H1 (cell line): ENCODE measurements around the gene DOCK1. TPM values are rescaled to one million over a fixed set of nuclear protein-coding genes. Genes with fewer than 3 reads are reported as not detected.

Experiments used
- CTCF ChIA-PET: fragments of 300-600 bp; sonication (Branson Sonifier 250); formaldehyde crosslinking; loops from one replicate; lab custom pipeline; 2021; ENCODE audit not compliant: partially characterized antibody; lab: Charles Lee
- POLR2A ChIA-PET: fragments of 300-600 bp; sonication (Branson Sonifier 250); formaldehyde crosslinking; loops from one replicate; lab custom pipeline; 2021; ENCODE audit warnings: inconsistent platforms; ENCODE audit not compliant: partially characterized antibody; lab: Charles Lee
- DNase-seq, 2 experiments: peaks; one replicate each; pipeline versions ENCODE4 v3.0.0 to v3.0.0-alpha.2; 2010 to 2022; ENCODE audit warnings: low spot score in 2 of 2, low read depth in 1 of 2, mixed read lengths in 1 of 2
- FAIRE-seq: peaks from 2 replicates; lab custom pipeline; 2011; peaks lifted over from hg19 to GRCh38; lab: Jason Lieb, UNC
- H2AFZ ChIP-seq: 2 replicates; pipeline ENCODE4 v1.8.1; 2012; ENCODE audit warnings: low read length, inconsistent platforms
- H2AK5ac ChIP-seq: 2 replicates; pipeline ENCODE4 v1.6.1; 2013; ENCODE audit warnings: low read depth, low read length
- H2BK120ac ChIP-seq: replicated peaks from 2 replicates; pipeline ENCODE3; 2013; ENCODE audit warnings: low read depth, low read length, inconsistent platforms
- H2BK12ac ChIP-seq: 2 replicates; pipeline ENCODE4 v1.6.1; 2013; ENCODE audit warnings: low read depth, low read length
- H2BK15ac ChIP-seq: 2 replicates; pipeline ENCODE4 v1.6.1; 2013; ENCODE audit warnings: low read length
- H2BK20ac ChIP-seq: 2 replicates; pipeline ENCODE4 v1.6.1; 2013; ENCODE audit warnings: low read length
- H2BK5ac ChIP-seq: 2 replicates; pipeline ENCODE4 v1.6.1; 2013; ENCODE audit warnings: low read depth, low read length
- H3K14ac ChIP-seq: 2 replicates; pipeline ENCODE4 v1.6.1; 2013; ENCODE audit warnings: inconsistent platforms; ENCODE audit not compliant: insufficient read length
- H3K18ac ChIP-seq: 2 replicates; pipeline ENCODE4 v1.6.1; 2013; ENCODE audit warnings: low read length; ENCODE audit errors: extremely low read depth
- H3K23ac ChIP-seq: 2 replicates; pipeline ENCODE4 v1.6.1; 2013; ENCODE audit warnings: inconsistent platforms; ENCODE audit not compliant: insufficient read length
- H3K23me2 ChIP-seq: 2 replicates; pipeline ENCODE4 v1.6.1; 2013; ENCODE audit warnings: low read depth, low read length
- H3K27ac ChIP-seq: 2 replicates; pipeline ENCODE4 v1.6.1; 2011; ENCODE audit warnings: low read depth, low read length, inconsistent platforms
- H3K27me3 ChIP-seq, 4 experiments: replicated peaks in 1 of 4; 1 replicate in 1 of 4; 2 replicates in 3 of 4; pipeline versions ENCODE4 v1.6.1 to v1.8.1; 2011 to 2013; ENCODE audit warnings: low read length in 3 of 4, mild to moderate bottlenecking in 3 of 4, inconsistent platforms in 2 of 4, mixed read lengths in 2 of 4, moderate library complexity in 1 of 4; ENCODE audit not compliant: control insufficient read depth in 3 of 4, insufficient read depth in 3 of 4; ENCODE audit errors: extremely low read depth in 1 of 4
- H3K36me3 ChIP-seq, 4 experiments: 2 replicates each; pipeline versions ENCODE4 v1.6.1 to v1.8.1; 2011 to 2013; ENCODE audit warnings: mild to moderate bottlenecking in 4 of 4, low read length in 3 of 4, moderate library complexity in 2 of 4, control low read depth in 1 of 4, inconsistent platforms in 1 of 4; ENCODE audit not compliant: insufficient read depth in 4 of 4, control insufficient read depth in 2 of 4
- H3K4ac ChIP-seq: replicated peaks from 2 replicates; pipeline ENCODE3; 2013; ENCODE audit warnings: low read length, low read depth, mixed read lengths, inconsistent platforms; ENCODE audit not compliant: insufficient read length
- H3K4me1 ChIP-seq, 4 experiments: replicated peaks in 1 of 4; 1 replicate in 1 of 4; 2 replicates in 3 of 4; pipeline versions ENCODE4 v1.6.1 to v1.8.1; 2011 to 2013; ENCODE audit warnings: low read length in 3 of 4, inconsistent platforms in 2 of 4, mixed read lengths in 1 of 4; ENCODE audit not compliant: insufficient read depth in 4 of 4, control insufficient read depth in 3 of 4
- H3K4me2 ChIP-seq, 2 experiments: 2 replicates each; pipeline versions ENCODE4 v1.6.1 to v1.8.1; 2011 to 2013; ENCODE audit warnings: low read depth in 2 of 2, low read length in 2 of 2, control low read depth in 1 of 2, inconsistent platforms in 1 of 2, mild to moderate bottlenecking in 1 of 2; ENCODE audit not compliant: insufficient read depth in 1 of 2
- H3K4me3 ChIP-seq, 4 experiments: fragments of 200-600, 300-600 bp in 1 of 4; sonication (generic), shearing (Covaris generic), sonication (Bioruptor Twin) in 1 of 4; 2 replicates each; pipeline versions ENCODE4 v1.5.1 to v1.8.1; 2011 to 2016; ENCODE audit warnings: low read length in 4 of 4, low read depth in 3 of 4, control low read depth in 2 of 4, inconsistent platforms in 2 of 4, mild to moderate bottlenecking in 2 of 4, mixed read lengths in 1 of 4, moderate library complexity in 1 of 4; ENCODE audit not compliant: insufficient read depth in 2 of 4; ENCODE audit errors: extremely low read depth in 1 of 4
- H3K56ac ChIP-seq: replicated peaks from 2 replicates; pipeline ENCODE3; 2013; ENCODE audit warnings: low read depth, mild to moderate bottlenecking, mixed read lengths, low read length, inconsistent platforms; ENCODE audit not compliant: insufficient read length
- H3K79me1 ChIP-seq: 2 replicates; pipeline ENCODE4 v1.6.1; 2013; ENCODE audit warnings: low read depth, low read length, control low read depth
- H3K79me2 ChIP-seq, 2 experiments: 2 replicates each; pipeline versions ENCODE4 v1.6.1 to v1.8.1; 2012 to 2013; ENCODE audit warnings: low read length in 2 of 2, mild to moderate bottlenecking in 2 of 2, inconsistent platforms in 1 of 2; ENCODE audit not compliant: insufficient read depth in 2 of 2, control insufficient read depth in 1 of 2
- H3K9ac ChIP-seq, 4 experiments: replicated peaks in 1 of 4; 1 replicate in 1 of 4; 2 replicates in 3 of 4; pipeline versions ENCODE4 v1.6.1 to v1.8.1; 2011 to 2013; ENCODE audit warnings: low read depth in 3 of 4, low read length in 3 of 4, control low read depth in 2 of 4, mild to moderate bottlenecking in 2 of 4, moderate library complexity in 2 of 4, inconsistent platforms in 1 of 4; ENCODE audit errors: extremely low read depth in 1 of 4
- H3K9me3 ChIP-seq, 2 experiments: 2 replicates each; pipeline versions ENCODE4 v1.6.1 to v1.8.1; 2012 to 2013; ENCODE audit warnings: mild to moderate bottlenecking in 2 of 2, moderate library complexity in 2 of 2, control low read depth in 1 of 2, inconsistent platforms in 1 of 2, low read depth in 1 of 2, low read length in 1 of 2, mixed read lengths in 1 of 2; ENCODE audit not compliant: insufficient read depth in 2 of 2
- H4K20me1 ChIP-seq, 2 experiments: replicated peaks in 1 of 2; 2 replicates each; pipeline versions ENCODE3 to v1.8.1; 2011 to 2013; ENCODE audit warnings: inconsistent platforms in 2 of 2, low read length in 2 of 2, mild to moderate bottlenecking in 1 of 2; ENCODE audit not compliant: insufficient read depth in 2 of 2, control insufficient read depth in 1 of 2
- H4K5ac ChIP-seq: 2 replicates; pipeline ENCODE4 v1.6.1; 2013; ENCODE audit warnings: low read length, low read depth, mixed read lengths, inconsistent platforms; ENCODE audit not compliant: insufficient read length
- H4K8ac ChIP-seq: 2 replicates; pipeline ENCODE4 v1.8.0; 2013; ENCODE audit warnings: mild to moderate bottlenecking, moderate library complexity, low read length, inconsistent platforms; ENCODE audit not compliant: insufficient read depth; ENCODE audit errors: extremely low read depth
- H4K91ac ChIP-seq: replicated peaks from 2 replicates; pipeline ENCODE3; 2013; ENCODE audit warnings: low read length, mixed read lengths, inconsistent platforms; ENCODE audit not compliant: insufficient read length
- ASH2L ChIP-seq: fragments of 200-600, 300-600 bp; sonication (generic); IDR thresholded peaks from one replicate; pipeline ENCODE4 v1.7.1; 2017; ENCODE audit warnings: low read length
- MAFK ChIP-seq: IDR thresholded peaks from 2 replicates; pipeline ENCODE4 v1.6.1; 2012; ENCODE audit warnings: low read depth, mild to moderate bottlenecking, improper control_type of control experiment, low read length
- WGBS, 2 experiments: shearing (Covaris generic) in 1 of 2; methylation state at CpG; one replicate each; pipeline versions ENCODE4 v1.1.6 to v1.1.7; 2013 to 2015; ENCODE audit warnings: low lambda C conversion rate in 2 of 2, mixed read lengths in 2 of 2, inconsistent platforms in 1 of 2, low coverage in 1 of 2, missing lambda C conversion rate in 1 of 2; ENCODE audit not compliant: insufficient replicate concordance in 2 of 2, insufficient coverage in 1 of 2, insufficient read length in 1 of 2; ENCODE audit errors: extremely low coverage in 1 of 2, missing lambda C conversion rate in 1 of 2; 5-methylcytosine and 5-hydroxymethylcytosine counted together
- polyA plus RNA-seq, 7 experiments: library from polyadenylated mRNA; depleted of rRNA in 3 of 7; stranded (reverse) in 5 of 7; unstranded in 2 of 7; fragments of >200 nt in 5 of 7; fragments of 200-250 nt in 2 of 7; gene quantifications; 1 replicate in 5 of 7; 2 replicates in 1 of 7; 4 replicates in 1 of 7; pipeline versions ENCODE4 v1.2.1 to v1.2.3, GENCODE V29; 2011 to 2013; ENCODE audit warnings: missing spikeins in 2 of 7, mixed read lengths in 2 of 7
- total RNA-seq: library from RNA; stranded (reverse); fragmentation: NEBNext Ultra II Directional; extraction: Animal tissue kit (Norgen Biotek cat#: 25700); gene quantifications from 2 replicates; pipeline ENCODE4 v1.2.1, GENCODE V29; 2021

The DOCK1 gene
- total and polyA plus RNA-seq, 2 of the 8 experiments (the other 6 are each of a cell fraction or from before 2014, with no cell fraction given), result 11.6 to 53.0 TPM

DNA sequence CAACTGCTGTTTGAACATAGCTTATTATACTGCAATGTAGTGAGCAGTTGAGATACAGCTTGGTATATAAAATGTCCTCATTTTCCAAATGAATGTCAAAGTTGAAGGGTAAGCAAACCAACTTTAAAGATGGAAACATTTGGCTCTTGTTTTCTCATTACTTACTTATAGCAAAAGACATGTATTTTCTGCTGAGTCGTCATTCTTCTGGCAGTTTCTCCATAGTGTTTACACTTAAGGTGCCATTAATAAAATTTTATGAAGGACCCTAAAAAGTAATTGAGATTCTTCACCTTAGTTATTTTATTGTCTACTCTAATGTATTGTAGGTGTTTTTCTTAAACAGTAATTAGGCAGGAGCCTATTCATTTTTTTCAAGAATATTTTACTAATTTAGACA lies 222.6 kb downstream of the DOCK1 start:
- no peak overlapping the region for H4K91ac ChIP-seq
- no peaks in the 10 kb centered on the region for H3K23me2 ChIP-seq
- no peak overlapping the region for H2BK12ac ChIP-seq
- H3K9ac ChIP-seq, result no peak overlapping the region
- DNase-seq, result no peak
- no peak overlapping the region for H3K4me3 ChIP-seq
- peaks cover 0 to 4% (median 4%) of the 10 kb centered on the region in 4 experiments; a peak in 3 of 8 replicates for H3K36me3 ChIP-seq
- H4K8ac ChIP-seq, result no peak overlapping the region
- no peak overlapping the region for H2BK15ac ChIP-seq
- H3K79me2 ChIP-seq, result no peaks in the 10 kb centered on the region
- H3K27me3 ChIP-seq, result no peaks in the 10 kb centered on the region
- H3K4me1 ChIP-seq, result no peaks in the 10 kb centered on the region
- no peak overlapping the region for H3K27ac ChIP-seq
- no peak overlapping the region for H2AFZ ChIP-seq
- POLR2A ChIA-PET, result no interaction called here
- H3K18ac ChIP-seq, result no peak overlapping the region
- TF ChIP-seq MAFK (peak; percentile 98), ASH2L (no peak)
- TF ChIP-seq, all 59 proteins: peak for 1
- H3K23ac ChIP-seq, result no peak overlapping the region
- H3K79me1 ChIP-seq, result no peaks in the 10 kb centered on the region; the same call in 1 of the 2 replicates
- no peak overlapping the region for H4K5ac ChIP-seq
- CTCF ChIA-PET, result no interaction called here
- H4K20me1 ChIP-seq, result peaks cover 0 to 2% of the 10 kb centered on the region in 2 experiments
- H3K9me3 ChIP-seq, result no peaks in the 10 kb centered on the region
- H3K14ac ChIP-seq, result no peak overlapping the region
- 89% methylated on average over 1 of the region's 1 CpG; no CpG with 5 or more reads in 1 of the 2 experiments for WGBS, 2 experiments
- no peak overlapping the region for H2BK20ac ChIP-seq
- no peak overlapping the region for H3K4me2 ChIP-seq
- FAIRE-seq, result no peak
- H2BK120ac ChIP-seq, result no peak overlapping the region
- no peak overlapping the region for H2BK5ac ChIP-seq
- no peak overlapping the region for H3K4ac ChIP-seq
- no peak overlapping the region for H3K56ac ChIP-seq
- no peak overlapping the region for H2AK5ac ChIP-seq
